GM12878 (cell line): Measurements from ENCODE around the gene AFTPH. TPM values are rescaled to one million over a fixed set of nuclear protein-coding genes. Genes with fewer than 3 reads are reported as not detected.
A peak's percentile ranks its signal among the peaks of the same experiment; 100 is the strongest.

Source experiments
- BRCA1 ChIP-seq: IDR thresholded peaks from 2 replicates; pipeline ENCODE4 v1.6.1; 2011; ENCODE audit warnings: low read depth, low read length, improper control_type of control experiment
- CREM ChIP-seq: IDR thresholded peaks from 2 replicates; pipeline ENCODE4 v1.6.1; 2014; ENCODE audit warnings: antibody characterized with exemption, low read depth
- ESRRA ChIP-seq: IDR thresholded peaks from 2 replicates; pipeline ENCODE4 v1.6.1; 2012; ENCODE audit warnings: mild to moderate bottlenecking, low read length, improper control_type of control experiment
- HDAC6 ChIP-seq: fragments of 200-600 bp; sonication (generic); IDR thresholded peaks from one replicate; pipeline ENCODE4 v1.8.0; 2017; ENCODE audit warnings: antibody characterized with exemption; ENCODE audit not compliant: unreplicated experiment
- IRF4 ChIP-seq: IDR thresholded peaks from 2 replicates; pipeline ENCODE4 v1.6.1; 2011; ENCODE audit warnings: low read depth, low read length
- KLF5 ChIP-seq: fragments of 450-650 bp; IDR thresholded peaks from 2 replicates; pipeline ENCODE4 v1.6.1; 2014; ENCODE audit warnings: mild to moderate bottlenecking; ENCODE audit not compliant: partially characterized antibody
- RAD21 ChIP-seq: IDR thresholded peaks from 2 replicates; pipeline ENCODE4 v1.6.1; 2011; ENCODE audit warnings: mild to moderate bottlenecking, low read depth, low read length, moderate library complexity; ENCODE audit not compliant: insufficient read depth
- REST ChIP-seq: IDR thresholded peaks from 2 replicates; pipeline ENCODE4 v1.6.1; 2012; ENCODE audit warnings: mild to moderate bottlenecking, low read depth, low read length
- RUNX3 ChIP-seq: IDR thresholded peaks from 2 replicates; pipeline ENCODE4 v1.6.1; 2012; ENCODE audit warnings: low read length, inconsistent platforms
- SMC3 ChIP-seq: IDR thresholded peaks from 2 replicates; pipeline ENCODE4 v1.6.1; 2011; ENCODE audit warnings: low read length, improper control_type of control experiment, borderline replicate concordance
- SPI1 ChIP-seq: IDR thresholded peaks from 2 replicates; pipeline ENCODE4 v1.6.1; 2011; ENCODE audit warnings: low read depth, mild to moderate bottlenecking, low read length, moderate library complexity, borderline replicate concordance; ENCODE audit not compliant: insufficient read depth
- USF1 ChIP-seq: IDR thresholded peaks from 2 replicates; pipeline ENCODE4 v1.6.1; 2011; ENCODE audit warnings: borderline replicate concordance, low read depth, mild to moderate bottlenecking, moderate library complexity, mixed read lengths, low read length; ENCODE audit not compliant: insufficient read depth; ENCODE audit errors: extremely low read length
- YBX1 ChIP-seq: fragments of 450-650 bp; IDR thresholded peaks from 2 replicates; pipeline ENCODE4 v1.6.1; 2016; ENCODE audit warnings: antibody characterized with exemption
- ZNF687 ChIP-seq: fragments of 450-650 bp; IDR thresholded peaks from 2 replicates; pipeline ENCODE4 v1.6.1; 2017; ENCODE audit warnings: mild to moderate bottlenecking, moderate library complexity
- ZSCAN29 ChIP-seq: fragments of 450-650 bp; IDR thresholded peaks from 2 replicates; pipeline ENCODE4 v1.6.1; 2017; ENCODE audit warnings: mild to moderate bottlenecking, moderate library complexity
- polyA plus RNA-seq, 11 experiments: library from polyadenylated mRNA; depleted of rRNA in 4 of 11; unstranded in 6 of 11; stranded (reverse) in 5 of 11; fragments of >200 nt; fragmentation: Nextera tagmentation in 4 of 11; fragmentation: Illumina TruSeq in 1 of 11; extraction: Ambion mirVana in 4 of 11; extraction: Trizol in 1 of 11; gene quantifications; 1 replicate in 1 of 11; 2 replicates in 10 of 11; pipeline versions ENCODE4 v1.2.1 to v1.2.3, GENCODE V29; 2011 to 2016; ENCODE audit warnings: inconsistent platforms in 2 of 11, missing spikeins in 2 of 11, low read depth in 1 of 11
- total RNA-seq, 4 experiments: library from RNA; depleted of rRNA in 3 of 4; stranded (reverse); fragments of >200 nt in 3 of 4; fragmentation: Illumina TruSeq in 1 of 4; extraction: Trizol in 1 of 4; gene quantifications; 2 replicates each; pipeline versions ENCODE4 v1.2.1 to v1.2.3, GENCODE V29; 2013 to 2021
- TF ChIP-seq, protein P1 (sequence below): fragments of 450-650 bp; conservative IDR thresholded peaks from 2 replicates; pipeline ENCODE4 v1.6.1; 2017; ENCODE audit warnings: mild to moderate bottlenecking, moderate library complexity
- TF ChIP-seq, protein P2 (sequence below): fragments of 450-650 bp; IDR thresholded peaks from 2 replicates; pipeline ENCODE4 v1.6.1; 2018; ENCODE audit warnings: mild to moderate bottlenecking, low read depth, moderate library complexity; ENCODE audit not compliant: partially characterized antibody

Gene AFTPH
- total and polyA plus RNA-seq, 10 of the 15 experiments (the other 5 are each of a cell fraction or from before 2014, with no cell fraction given), result 25.6 to 77.3 (median 39.5) TPM

DNA sequence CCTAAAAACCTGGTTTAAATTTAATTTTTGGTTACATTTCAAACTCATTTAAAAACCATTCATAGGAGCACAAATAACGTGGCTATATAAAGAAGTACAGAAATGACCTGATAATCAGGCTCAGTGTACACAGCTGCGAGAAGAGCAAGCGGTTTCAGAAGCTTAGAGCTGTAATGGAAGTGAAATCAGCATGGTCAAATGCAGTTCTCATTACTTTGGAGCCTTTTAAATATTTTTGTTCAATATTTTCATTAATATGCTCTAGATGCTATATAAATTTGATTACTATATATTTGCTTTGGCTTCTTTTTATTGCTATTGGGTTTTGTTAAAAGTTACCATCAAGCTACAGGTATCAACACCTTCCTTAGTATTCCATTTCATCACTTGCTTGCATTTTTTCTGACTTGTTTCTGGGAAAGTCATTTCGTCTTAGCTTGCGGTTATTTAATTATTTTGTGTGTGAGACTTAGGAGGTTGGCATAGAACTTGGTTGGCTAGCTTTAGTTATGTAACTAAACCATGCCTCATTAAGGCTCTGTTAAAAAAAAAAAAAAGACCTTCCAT, 58.7 kb downstream of the AFTPH start (continued):
- TF ChIP-seq, protein P1, sequence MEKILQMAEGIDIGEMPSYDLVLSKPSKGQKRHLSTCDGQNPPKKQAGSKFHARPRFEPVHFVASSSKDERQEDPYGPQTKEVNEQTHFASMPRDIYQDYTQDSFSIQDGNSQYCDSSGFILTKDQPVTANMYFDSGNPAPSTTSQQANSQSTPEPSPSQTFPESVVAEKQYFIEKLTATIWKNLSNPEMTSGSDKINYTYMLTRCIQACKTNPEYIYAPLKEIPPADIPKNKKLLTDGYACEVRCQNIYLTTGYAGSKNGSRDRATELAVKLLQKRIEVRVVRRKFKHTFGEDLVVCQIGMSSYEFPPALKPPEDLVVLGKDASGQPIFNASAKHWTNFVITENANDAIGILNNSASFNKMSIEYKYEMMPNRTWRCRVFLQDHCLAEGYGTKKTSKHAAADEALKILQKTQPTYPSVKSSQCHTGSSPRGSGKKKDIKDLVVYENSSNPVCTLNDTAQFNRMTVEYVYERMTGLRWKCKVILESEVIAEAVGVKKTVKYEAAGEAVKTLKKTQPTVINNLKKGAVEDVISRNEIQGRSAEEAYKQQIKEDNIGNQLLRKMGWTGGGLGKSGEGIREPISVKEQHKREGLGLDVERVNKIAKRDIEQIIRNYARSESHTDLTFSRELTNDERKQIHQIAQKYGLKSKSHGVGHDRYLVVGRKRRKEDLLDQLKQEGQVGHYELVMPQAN, result no peak
- TF ChIP-seq HDAC6, result no peak
- TF ChIP-seq, protein P2, sequence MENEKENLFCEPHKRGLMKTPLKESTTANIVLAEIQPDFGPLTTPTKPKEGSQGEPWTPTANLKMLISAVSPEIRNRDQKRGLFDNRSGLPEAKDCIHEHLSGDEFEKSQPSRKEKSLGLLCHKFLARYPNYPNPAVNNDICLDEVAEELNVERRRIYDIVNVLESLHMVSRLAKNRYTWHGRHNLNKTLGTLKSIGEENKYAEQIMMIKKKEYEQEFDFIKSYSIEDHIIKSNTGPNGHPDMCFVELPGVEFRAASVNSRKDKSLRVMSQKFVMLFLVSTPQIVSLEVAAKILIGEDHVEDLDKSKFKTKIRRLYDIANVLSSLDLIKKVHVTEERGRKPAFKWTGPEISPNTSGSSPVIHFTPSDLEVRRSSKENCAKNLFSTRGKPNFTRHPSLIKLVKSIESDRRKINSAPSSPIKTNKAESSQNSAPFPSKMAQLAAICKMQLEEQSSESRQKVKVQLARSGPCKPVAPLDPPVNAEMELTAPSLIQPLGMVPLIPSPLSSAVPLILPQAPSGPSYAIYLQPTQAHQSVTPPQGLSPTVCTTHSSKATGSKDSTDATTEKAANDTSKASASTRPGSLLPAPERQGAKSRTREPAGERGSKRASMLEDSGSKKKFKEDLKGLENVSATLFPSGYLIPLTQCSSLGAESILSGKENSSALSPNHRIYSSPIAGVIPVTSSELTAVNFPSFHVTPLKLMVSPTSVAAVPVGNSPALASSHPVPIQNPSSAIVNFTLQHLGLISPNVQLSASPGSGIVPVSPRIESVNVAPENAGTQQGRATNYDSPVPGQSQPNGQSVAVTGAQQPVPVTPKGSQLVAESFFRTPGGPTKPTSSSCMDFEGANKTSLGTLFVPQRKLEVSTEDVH, result no peak
- TF ChIP-seq KLF5, result no peak
- TF ChIP-seq CREM, result peak; percentile 56; the same call in 1 of the 2 replicates
- TF ChIP-seq USF1, result no peak
- TF ChIP-seq ESRRA, result no peak
- no peak; the same call in 1 of the 2 replicates for TF ChIP-seq IRF4
- TF ChIP-seq ZSCAN29, result peak; percentile 68; the same call in 1 of the 2 replicates
- TF ChIP-seq SPI1, result no peak
- TF ChIP-seq YBX1, result no peak
- TF ChIP-seq SMC3, result no peak; the same call in 1 of the 2 replicates
- TF ChIP-seq RAD21, result no peak
- no peak for TF ChIP-seq REST
- no peak for TF ChIP-seq ZNF687
- TF ChIP-seq BRCA1, result no peak
- TF ChIP-seq RUNX3, result peak; percentile 67
